HG03060 (cell line): ENCODE data around the gene ACLY.

Experiments
- ATAC-seq: cut with Tn5 transposase; IDR thresholded peaks from one replicate; pipeline ENCODE4 v1.9.1; 2021; ENCODE audit warnings: low read depth, moderate number of reproducible peaks; ENCODE audit not compliant: unreplicated experiment

The ACLY gene

GRCh38 chr17:41918314-41919164 is at the start of gene ACLY:
Gene ACLY (minus strand): TSS chr17:41918951. CDS start chr17:41913873, 5,078 bp downstream.
- peak; percentile 62 for ATAC-seq

DNA sequence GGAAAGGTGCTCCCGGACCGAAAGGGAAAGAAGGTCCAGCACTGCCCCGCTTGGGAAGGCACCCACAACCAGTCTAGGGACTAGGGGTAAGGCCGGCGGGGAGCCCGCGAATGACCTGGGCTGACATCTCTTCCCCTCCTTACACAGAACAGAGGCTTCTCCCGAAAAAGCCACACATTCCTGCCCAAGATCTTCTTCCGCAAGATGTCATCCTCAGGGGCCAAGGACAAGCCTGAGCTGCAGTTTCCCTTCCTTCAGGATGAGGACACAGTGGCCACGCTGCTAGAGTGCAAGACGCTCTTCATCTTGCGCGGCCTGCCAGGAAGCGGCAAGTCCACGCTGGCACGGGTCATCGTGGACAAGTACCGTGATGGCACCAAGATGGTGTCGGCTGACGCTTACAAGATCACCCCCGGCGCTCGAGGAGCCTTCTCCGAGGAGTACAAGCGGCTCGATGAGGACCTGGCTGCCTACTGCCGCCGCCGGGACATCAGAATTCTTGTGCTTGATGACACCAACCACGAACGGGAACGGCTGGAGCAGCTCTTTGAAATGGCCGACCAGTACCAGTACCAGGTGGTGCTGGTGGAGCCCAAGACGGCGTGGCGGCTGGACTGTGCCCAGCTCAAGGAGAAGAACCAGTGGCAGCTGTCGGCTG is 49.3 kb upstream of the ACLY start:
- no peak for ATAC-seq

- no peak for ATAC-seq
Observed at GRCh38 chr17:41967141-41967920, 48.6 kb upstream of the ACLY start.

DNA sequence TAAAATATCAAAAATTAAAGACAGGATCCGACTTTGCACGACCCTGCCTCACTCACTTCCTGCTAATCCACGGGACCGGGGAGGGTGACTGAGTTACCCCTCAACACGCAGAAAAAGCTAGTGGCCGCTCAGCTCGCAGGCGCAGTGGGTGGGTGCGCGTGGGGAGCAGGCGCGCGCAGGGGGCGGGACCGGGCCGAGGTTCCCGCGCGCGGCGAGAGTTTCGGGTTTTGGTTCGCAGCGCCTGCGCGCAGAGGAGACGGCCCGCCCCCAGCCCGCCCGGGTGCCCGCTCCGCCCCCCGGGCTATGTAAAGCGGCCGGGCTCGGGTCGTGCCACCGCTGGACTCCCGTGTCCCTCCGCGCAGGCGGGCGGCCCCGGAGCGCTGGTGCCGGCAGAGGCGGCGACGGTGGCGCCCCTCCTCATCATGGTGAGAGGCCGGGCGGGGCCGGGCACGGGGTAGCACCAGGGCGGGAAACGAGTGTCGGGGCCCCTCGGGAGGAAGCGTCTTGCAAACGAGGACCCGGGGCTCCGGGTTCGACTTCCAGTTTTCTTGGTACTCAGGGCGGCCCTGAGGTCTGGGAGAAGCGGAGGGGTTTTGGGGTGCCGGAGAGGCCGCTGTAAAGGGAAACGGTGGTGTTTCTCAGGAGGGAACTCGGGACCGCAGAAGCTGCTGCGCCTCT is 47.9 kb upstream of the ACLY start, which contains the start of gene CNP:
TSS of gene CNP (plus strand) at position 333 of the 678 bp plus-strand sequence. CDS start at position 423, 90 bp downstream.
- ATAC-seq: no peak

GRCh38 chr17:41965694-41966462 is 47.1 kb upstream of the ACLY start:
- ATAC-seq: no peak

DNA sequence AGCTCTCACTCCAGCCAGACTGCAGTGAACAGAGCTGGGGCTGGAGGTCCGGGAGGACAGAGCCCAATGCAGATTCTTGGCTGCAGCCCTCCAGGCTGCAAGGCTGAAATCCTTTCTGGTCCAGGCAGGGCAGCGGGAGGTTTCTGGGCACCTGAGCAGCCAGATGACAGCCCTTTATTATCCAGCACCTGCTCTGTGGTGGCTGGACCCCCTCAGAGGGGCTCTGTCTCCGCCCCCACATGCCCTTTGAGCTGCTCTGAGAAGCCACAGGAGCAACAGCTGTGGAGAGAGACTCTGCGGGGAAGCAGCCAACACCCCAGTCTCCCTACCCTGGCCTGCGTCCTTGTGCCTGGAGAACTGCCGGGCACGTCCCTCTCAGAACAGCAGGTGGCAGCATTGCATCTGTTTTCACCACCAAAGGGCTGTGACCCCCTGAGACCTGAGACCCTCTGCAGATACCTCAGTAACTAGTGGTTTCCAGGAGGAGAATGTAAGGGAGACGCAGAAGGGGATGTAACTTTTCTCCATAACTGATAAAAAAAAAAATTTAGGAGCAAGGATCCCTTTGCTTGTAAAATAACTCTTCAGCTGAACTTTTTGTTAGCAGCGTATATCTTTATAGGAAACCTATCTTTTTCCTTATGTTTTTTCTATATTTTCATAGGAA is 44.1 kb upstream of the ACLY start:
- no peak for ATAC-seq

DNA sequence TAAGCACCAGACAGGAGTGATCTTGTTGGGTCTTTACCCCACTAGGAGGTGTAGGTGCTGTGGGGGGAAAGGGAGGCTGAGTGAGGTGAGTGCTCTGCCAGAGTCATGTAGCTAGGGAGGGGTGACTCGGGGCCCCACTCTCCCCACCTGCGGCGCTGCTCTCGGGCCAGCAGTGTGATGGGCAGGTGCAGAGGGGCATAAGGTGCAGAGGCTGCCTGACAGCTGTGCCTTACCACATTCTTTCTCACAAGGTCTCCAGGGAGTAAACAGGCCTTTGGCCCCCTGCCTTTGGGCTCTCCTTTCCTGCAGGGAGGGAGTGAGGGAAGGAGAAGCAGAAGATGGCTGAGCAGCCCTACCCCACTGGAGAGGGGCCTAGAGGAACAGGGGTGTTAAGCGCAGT is 43.4 kb upstream of the ACLY start:
- no peak for ATAC-seq

DNA sequence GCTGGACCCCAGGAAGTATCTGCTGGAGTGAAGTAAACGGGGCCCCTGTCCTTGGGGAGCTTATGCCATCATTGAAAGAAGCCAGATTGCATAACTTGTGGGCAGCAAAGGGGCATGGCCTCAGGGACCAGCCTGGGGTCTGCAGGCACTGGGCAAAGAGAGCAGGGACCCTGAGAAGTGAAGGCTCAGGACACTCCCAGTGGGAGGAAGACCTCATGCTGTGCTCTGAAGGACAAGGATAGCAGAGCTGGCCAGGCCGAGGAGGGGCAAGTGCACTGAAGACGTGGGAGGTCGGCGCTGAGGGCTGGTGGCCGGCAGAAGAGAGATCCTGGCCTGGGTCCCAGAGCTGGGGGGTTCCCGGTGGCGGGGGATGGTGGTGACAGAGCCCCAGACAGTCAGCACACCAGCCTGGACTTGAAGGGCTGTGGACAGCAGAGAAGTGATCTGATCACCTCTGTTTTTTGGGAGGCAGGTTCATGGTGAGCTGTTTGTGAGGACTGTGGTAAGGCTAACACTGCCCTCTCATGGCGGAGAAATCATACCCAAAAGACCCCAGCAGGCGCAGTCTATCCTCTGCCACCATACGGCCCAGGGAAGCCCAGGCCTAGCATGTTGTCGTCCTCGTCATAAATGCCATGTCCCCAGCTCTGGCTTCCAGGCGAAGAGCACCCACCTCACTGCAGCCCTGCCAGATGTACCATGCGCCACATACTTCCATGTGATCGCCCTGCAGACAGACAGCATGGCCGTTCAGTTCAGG is 40.8 kb upstream of the ACLY start:
- no peak for ATAC-seq

- ATAC-seq: no peak
Observed at GRCh38 chr17:41959030-41959335, 40.2 kb upstream of the ACLY start.

DNA sequence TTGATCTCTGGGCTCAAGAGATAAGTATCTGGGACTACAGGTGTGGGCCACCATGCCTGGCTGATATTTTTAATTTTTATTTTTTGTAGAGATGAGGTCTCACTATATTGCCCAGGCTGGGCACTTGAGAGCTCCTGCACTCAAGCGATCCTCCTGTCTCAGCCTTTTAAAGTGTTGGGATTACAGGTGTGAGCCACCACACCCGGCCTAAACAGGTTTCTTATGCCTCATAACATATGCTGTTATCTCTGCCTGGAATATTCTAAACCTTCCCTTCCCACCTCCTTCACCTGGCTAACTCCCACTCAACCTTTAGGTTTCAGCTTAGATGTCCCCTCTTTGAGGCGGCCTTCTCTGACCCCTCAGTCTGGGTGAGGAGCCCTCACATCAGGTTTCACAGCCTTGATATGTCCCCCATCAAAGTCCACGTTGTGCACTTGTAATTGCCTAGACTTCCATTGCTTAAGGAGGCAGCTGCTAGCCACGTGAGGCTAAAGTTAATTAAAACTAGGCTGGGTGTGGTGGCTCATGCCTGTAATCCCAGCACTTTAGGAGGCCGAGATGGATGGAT is 39.2 kb upstream of the ACLY start:
- no peak for ATAC-seq

DNA sequence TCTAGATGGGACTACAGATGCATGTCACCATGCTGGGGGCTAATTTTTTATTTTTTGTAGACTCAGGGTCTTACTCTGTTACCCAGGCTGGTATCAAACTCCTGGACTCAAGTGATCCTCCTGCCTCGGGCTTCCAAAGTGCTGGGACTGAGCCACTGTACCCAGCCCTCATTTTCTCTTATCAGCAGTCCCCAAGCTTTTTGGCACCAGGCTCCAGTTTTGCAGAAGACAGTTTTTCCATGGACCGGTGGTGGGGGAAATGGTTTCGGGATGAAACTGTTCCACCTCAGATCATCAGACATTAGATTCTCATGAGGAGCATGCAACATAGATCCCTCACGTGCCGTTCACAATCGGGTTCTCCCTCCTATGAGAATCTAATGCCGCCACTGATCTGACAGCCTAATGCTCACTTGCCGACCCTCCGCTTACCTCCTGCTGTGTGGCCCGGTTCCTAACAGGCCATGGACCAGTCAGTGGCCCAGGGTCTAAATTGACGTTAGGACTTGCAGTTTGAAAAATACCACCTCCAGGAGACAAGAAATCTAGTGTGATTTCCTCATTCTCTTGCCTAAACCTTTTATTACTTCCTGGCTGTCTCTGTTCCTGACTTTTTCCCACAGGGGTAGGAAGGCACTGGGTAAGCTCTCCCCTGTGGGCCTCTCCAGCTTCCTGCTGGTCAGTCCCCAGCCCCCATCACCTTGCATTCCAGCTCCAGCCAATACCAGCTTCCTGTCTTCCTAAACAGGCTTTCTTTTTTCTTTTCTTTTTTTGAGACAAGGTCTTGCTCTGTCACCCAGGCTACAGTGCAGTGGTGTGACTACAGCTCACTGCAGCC is 38.5 kb upstream of the ACLY start:
- ATAC-seq: no peak

GRCh38 chr17:41956522-41956921 is 37.8 kb upstream of the ACLY start:
- no peak for ATAC-seq

DNA sequence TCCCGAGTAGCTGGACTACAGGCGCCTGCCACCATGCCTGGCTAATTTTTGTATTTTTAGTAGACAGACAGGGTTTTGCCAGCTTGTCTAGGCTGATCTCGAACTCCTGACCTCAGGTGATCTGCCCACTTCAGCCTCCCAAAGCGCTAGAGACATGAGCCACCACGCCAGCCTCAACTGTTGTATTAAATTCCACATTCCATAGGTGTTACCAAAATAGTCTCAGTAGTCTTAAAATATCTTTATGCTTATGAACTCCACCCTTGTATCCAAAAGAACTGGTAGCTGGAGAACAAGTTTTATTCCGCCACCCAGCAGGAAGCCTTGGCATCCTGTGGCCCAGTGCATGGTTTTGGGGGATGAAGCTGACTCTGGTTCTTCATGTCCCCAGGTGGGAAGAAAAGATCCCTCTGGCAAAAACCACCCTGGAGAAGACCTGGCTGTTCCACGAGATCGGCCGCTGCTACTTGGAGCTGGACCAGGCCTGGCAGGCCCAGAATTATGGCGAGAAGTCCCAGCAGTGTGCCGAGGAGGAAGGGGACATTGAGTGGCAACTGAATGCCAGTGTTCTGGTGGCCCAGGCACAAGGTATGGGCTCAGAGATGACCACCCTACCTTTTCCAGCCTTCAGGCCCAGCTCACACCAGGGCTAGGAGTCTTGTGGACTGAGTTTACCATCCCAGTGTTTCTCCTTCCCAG is 30.2 kb upstream of the ACLY start:
- ATAC-seq: no peak

DNA sequence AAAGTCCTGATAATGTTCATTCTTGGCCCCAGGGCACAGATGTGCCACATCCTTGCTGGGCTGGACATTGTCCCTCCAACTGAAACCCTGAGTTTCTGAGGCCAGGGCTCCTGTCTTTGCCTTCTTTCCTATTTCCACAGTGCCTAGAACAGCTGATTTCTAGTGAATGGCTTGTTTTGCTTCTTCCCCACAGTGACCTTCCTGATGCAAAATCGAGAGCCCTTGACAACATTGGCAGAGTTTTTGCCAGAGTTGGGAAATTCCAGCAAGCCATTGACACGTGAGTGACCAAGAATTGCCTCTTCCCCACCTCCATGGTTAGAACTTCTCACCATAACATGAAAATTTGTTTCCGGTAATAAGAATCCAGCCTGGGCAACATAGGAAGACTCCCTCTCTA is 26.2 kb upstream of the ACLY start:
- ATAC-seq: no peak

DNA sequence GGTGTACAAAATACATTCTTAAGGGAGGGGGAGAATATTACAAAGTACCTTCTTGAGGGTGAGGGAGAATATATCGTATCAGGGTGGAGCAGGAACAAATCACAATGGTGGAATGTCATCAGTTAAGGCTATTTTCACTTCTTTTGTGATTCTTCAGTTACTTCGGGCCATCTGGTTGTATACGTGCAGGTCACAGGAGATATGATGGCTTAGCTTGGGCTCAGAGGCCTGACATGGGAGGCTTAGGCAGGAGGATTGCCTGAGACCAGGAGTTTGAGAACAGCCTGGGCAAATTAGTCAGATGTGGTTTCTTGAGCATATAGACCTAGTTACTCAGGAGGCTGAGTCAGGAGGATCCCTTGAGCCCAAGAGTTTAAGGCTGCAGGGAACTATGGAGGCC is 24.7 kb upstream of the ACLY start:
- ATAC-seq: no peak

DNA sequence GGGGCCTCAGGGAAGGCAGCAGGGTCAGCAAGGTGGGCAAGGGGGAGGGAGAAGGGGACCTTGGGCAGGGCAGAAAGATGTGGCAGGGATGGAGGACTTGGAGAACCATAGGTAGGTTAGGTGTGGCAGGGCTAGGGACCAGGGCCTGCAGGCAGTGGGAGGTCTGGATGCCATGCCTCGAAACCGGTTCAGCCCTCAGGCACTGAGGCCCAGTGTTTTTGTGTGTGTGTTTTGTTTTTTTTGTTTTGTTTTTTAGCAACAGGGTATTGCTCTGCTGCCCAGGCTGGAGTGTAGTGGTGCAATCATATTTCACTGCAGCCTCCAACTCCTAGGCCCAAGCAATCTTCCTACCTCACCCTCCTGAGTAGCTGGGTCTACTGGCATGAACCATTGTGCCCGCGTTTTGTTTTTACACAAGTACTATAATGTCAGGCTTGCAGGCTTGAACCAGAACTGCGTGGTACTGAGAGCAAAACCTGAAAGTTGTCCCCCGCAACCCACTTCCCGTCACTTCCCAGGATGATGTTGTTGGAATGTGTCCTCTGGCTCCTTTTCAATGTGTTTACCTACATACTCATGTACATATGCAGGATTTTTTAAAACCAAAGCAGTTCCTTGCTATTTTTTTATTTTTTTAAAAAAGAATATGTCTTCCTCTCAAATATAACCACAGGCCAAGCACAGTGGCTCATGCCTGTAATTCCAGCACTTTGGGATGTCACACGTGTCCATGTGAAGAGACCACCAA is 24.0 kb upstream of the ACLY start:
- ATAC-seq: no peak
